SK-N-MC (cell line): ENCODE data around the gene LGALS16.

ENCODE experiments used
- EZH2 ChIP-seq: fragments of 200-600 bp; sonication (generic); IDR thresholded peaks from one replicate; pipeline ENCODE4 v1.6.1; 2017; ENCODE audit warnings: antibody characterized with exemption
- POLR2AphosphoS5 ChIP-seq: IDR thresholded peaks from 2 replicates; pipeline ENCODE4 v1.6.1; 2012; ENCODE audit warnings: mild to moderate bottlenecking, low read depth, low read length, borderline replicate concordance

GRCh38 chr19:39696387-39696786 is 40.7 kb downstream of the LGALS16 start:
- TF ChIP-seq EZH2, result no peak
- TF ChIP-seq POLR2AphosphoS5, result no peak
